ENCODE measurements around the gene SMIM43.

DNA sequence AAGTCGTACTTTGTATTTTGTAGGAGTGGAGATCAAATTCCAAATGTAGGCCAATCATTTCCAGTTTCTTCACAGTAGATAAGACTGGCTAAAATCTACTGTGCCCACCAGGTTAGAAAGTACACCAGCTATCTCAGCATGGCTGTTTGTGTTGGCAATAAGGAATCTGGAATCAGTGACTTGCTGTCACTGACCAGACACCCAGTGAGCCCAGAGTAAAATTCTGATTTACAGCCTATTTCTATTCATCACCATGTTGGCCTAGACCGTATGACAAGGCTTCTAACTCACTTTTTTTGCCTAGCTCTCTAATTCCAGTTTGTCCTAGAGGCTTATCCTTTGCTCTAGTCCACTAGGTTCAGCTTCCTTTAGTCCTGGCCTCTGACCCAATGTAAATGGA lies 25.4 kb downstream of the SMIM43 start:
- TF ChIP-seq, protein P1, sequence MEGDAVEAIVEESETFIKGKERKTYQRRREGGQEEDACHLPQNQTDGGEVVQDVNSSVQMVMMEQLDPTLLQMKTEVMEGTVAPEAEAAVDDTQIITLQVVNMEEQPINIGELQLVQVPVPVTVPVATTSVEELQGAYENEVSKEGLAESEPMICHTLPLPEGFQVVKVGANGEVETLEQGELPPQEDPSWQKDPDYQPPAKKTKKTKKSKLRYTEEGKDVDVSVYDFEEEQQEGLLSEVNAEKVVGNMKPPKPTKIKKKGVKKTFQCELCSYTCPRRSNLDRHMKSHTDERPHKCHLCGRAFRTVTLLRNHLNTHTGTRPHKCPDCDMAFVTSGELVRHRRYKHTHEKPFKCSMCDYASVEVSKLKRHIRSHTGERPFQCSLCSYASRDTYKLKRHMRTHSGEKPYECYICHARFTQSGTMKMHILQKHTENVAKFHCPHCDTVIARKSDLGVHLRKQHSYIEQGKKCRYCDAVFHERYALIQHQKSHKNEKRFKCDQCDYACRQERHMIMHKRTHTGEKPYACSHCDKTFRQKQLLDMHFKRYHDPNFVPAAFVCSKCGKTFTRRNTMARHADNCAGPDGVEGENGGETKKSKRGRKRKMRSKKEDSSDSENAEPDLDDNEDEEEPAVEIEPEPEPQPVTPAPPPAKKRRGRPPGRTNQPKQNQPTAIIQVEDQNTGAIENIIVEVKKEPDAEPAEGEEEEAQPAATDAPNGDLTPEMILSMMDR (conservative IDR thresholded peaks at IDR 0.05; ENCODE audit: low read depth, low read length), result no peak
- no peak for TF ChIP-seq EZH2 (IDR thresholded peaks at IDR 0.05; ENCODE audit: borderline replicate concordance, low read depth, low read length, poor library complexity, severe bottlenecking)

Data from A673 (cell line).